Kidney (tissue), 14 donors: ENCODE data around the gene FLAD1. TPM values are rescaled to one million over a fixed set of nuclear protein-coding genes. Genes with fewer than 3 reads are reported as not detected.
A peak's percentile ranks its signal among the peaks of the same experiment; 100 is the strongest.
"Not testable (repeated sequence)": the region's sequence is repeated elsewhere in the genome, so short reads cannot be mapped to it uniquely, and the experiment has no call there.

Experiments used
- DNase-seq, 5 donors: peaks; one replicate each; pipeline ENCODE4 v3.0.0-alpha.2; 2013 to 2020
- FAIRE-seq: peaks from 2 replicates; lab custom pipeline; 2012; peaks lifted over from hg19 to GRCh38; lab: Jason Lieb, UNC
- H3K27ac ChIP-seq, 2 donors: one replicate each; pipeline ENCODE4 v1.7.0; 2013; ENCODE audit warnings: low read depth in 2 of 2, low read length in 2 of 2, inconsistent platforms in 1 of 2
- H3K27me3 ChIP-seq: one replicate; pipeline ENCODE4 v1.7.1; 2013; ENCODE audit warnings: low read length, inconsistent platforms; ENCODE audit not compliant: control insufficient read depth, insufficient read depth
- H3K36me3 ChIP-seq, 3 donors: one replicate each; pipeline versions ENCODE4 v1.7.0 to v1.7.1; 2013; ENCODE audit warnings: low read length in 3 of 3, control low read depth in 1 of 3, inconsistent platforms in 1 of 3; ENCODE audit not compliant: insufficient read depth in 3 of 3, control insufficient read depth in 2 of 3
- H3K4me1 ChIP-seq, 3 donors: one replicate each; pipeline versions ENCODE4 v1.7.0 to v1.7.1; 2013; ENCODE audit warnings: low read length in 3 of 3, inconsistent platforms in 1 of 3, low read depth in 1 of 3; ENCODE audit not compliant: control insufficient read depth in 2 of 3, insufficient read depth in 2 of 3
- H3K4me3 ChIP-seq, 3 donors: one replicate each; pipeline versions ENCODE4 v1.7.0 to v1.8.1; 2013; ENCODE audit warnings: low read length in 3 of 3, control low read depth in 1 of 3, inconsistent platforms in 1 of 3
- H3K9ac ChIP-seq, 3 donors: one replicate each; pipeline versions ENCODE4 v1.7.0 to v1.7.1; 2013; ENCODE audit warnings: low read length in 3 of 3, control low read depth in 1 of 3, inconsistent platforms in 1 of 3
- H3K9me3 ChIP-seq, 3 donors: one replicate each; pipeline versions ENCODE4 v1.7.0 to v1.7.1; 2013; ENCODE audit warnings: low read length in 3 of 3, control low read depth in 1 of 3, inconsistent platforms in 1 of 3; ENCODE audit not compliant: control insufficient read depth in 2 of 3, insufficient read depth in 1 of 3
- CTCF ChIP-seq: IDR thresholded peaks from 3 replicates; pipeline ENCODE4 v1.5.1; 2012; ENCODE audit warnings: mild to moderate bottlenecking, moderate library complexity, borderline replicate concordance; ENCODE audit not compliant: insufficient read depth; ENCODE audit errors: extremely low read depth
- intact Hi-C: fragments of 100-400 bp; cut with DNase I; formaldehyde crosslinking; loops from one replicate; pipeline ENCODE4 v1.11.1; 2022
- polyA plus RNA-seq: library from polyadenylated mRNA; stranded (reverse); fragments of 350-450 nt; fragmentation: Illumina TruSeq; extraction: RNeasy Lipid Tissue Mini Kit (QIAGEN cat#74804); gene quantifications from one replicate; pipeline ENCODE4 v1.2.3, GENCODE V29; 2014; ENCODE audit warnings: low read depth, low replicate concordance; ENCODE audit not compliant: insufficient read depth
- total RNA-seq: library from RNA; stranded (reverse); fragmentation: NEBNext Ultra II Directional; extraction: Animal tissue kit (Norgen Biotek cat#: 25700); gene quantifications from one replicate; pipeline ENCODE4 v1.2.1, GENCODE V29; 2021
- donor health status: control.
- donor health status: control.
- donor health status: control.
- donor health status: control.
- donor health status: control.
- donor health status: DM: yes; HTN: yes; CAD: no.
- donor health status: Normal renal cell carcinoma (clear cell type).

Gene FLAD1
- total and polyA plus RNA-seq, 2 donors from 2014 or later = 34.1 to 37.9 TPM

- FAIRE-seq (no peak), DNase-seq (no peak)
- peaks cover 0 to 2% (median 0%) of the 10 kb centered on the region in 3 donors for H3K36me3 ChIP-seq
- peaks cover 0 to 3% (median 0%) of the 10 kb centered on the region in 3 donors for H3K4me1 ChIP-seq
- no peak overlapping the region for H3K27ac ChIP-seq
- no peaks in the 10 kb centered on the region for H3K9me3 ChIP-seq
- no peak for TF ChIP-seq CTCF
- H3K27me3 ChIP-seq = no peaks in the 10 kb centered on the region
- H3K9ac ChIP-seq = no peak overlapping the region
- no peak overlapping the region for H3K4me3 ChIP-seq
- intact Hi-C loops = no loop called here
Measured at GRCh38 chr1:154994269-154994587, 11.1 kb downstream of the FLAD1 start.

- H3K9me3 ChIP-seq = no peaks in the 10 kb centered on the region
- no peak overlapping the region for H3K9ac ChIP-seq
- no peak overlapping the region for H3K4me3 ChIP-seq
- DNase-seq = peak in 1 of 5 donors; percentile 22
- intact Hi-C loops = no loop called here
- H3K27ac ChIP-seq = no peak overlapping the region
- H3K27me3 ChIP-seq = no peaks in the 10 kb centered on the region
- TF ChIP-seq CTCF = no peak
- H3K36me3 ChIP-seq = peaks cover 0 to 2% (median 0%) of the 10 kb centered on the region in 3 donors
- FAIRE-seq = no peak
- H3K4me1 ChIP-seq = peaks cover 0 to 4% (median 1%) of the 10 kb centered on the region in 3 donors
Measured at GRCh38 chr1:154994591-154994990, 11.4 kb downstream of the FLAD1 start.

- intact Hi-C loops, FAIRE-seq: not testable (repeated sequence)
- DNase-seq = peak in 4 of 5 donors; percentile 65 to 89 (median 70)
Measured at GRCh38 chr1:154995301-154995983, 12.3 kb downstream of the FLAD1 start.

More at GRCh38 chr1:154995301-154995983, 12.3 kb downstream of the FLAD1 start:
- not testable (repeated sequence) for H3K36me3 ChIP-seq, H3K27me3 ChIP-seq, H3K27ac ChIP-seq, H3K9ac ChIP-seq, H3K4me3 ChIP-seq, H3K9me3 ChIP-seq
- peak; percentile 25 for TF ChIP-seq CTCF
- H3K4me1 ChIP-seq = peaks cover 0 to 10% (median 5%) of the 10 kb centered on the region in 3 donors
